HCT116 (cell line): ENCODE measurements around the gene THRB.

Experiments used
- CEBPB ChIP-seq: IDR thresholded peaks from 2 replicates; pipeline ENCODE4 v1.6.1; 2012; ENCODE audit warnings: low read depth
- EZH2 ChIP-seq: fragments of 200-600 bp; sonication (generic); IDR thresholded peaks from 2 replicates; pipeline ENCODE4 v1.6.1; 2017; ENCODE audit warnings: antibody characterized with exemption, mixed run types
- EZH2phosphoT487 ChIP-seq: fragments of 200-600 bp; IDR thresholded peaks from 2 replicates; pipeline ENCODE4 v1.6.1; 2018; ENCODE audit warnings: antibody characterized with exemption, borderline replicate concordance
- JUND ChIP-seq: IDR thresholded peaks from 2 replicates; pipeline ENCODE4 v1.6.1; 2012
- POLR2A ChIP-seq: IDR thresholded peaks from 2 replicates; pipeline ENCODE4 v1.7.0; 2011; ENCODE audit warnings: borderline replicate concordance; ENCODE audit not compliant: insufficient read depth, insufficient read length; ENCODE audit errors: extremely low read depth
- RAD21 ChIP-seq: IDR thresholded peaks from 2 replicates; pipeline ENCODE4 v1.6.1; 2012; ENCODE audit warnings: low read depth, mild to moderate bottlenecking
- SIN3A ChIP-seq: IDR thresholded peaks from 2 replicates; pipeline ENCODE4 v1.6.1; 2012; ENCODE audit warnings: low read depth
- SRF ChIP-seq: IDR thresholded peaks from 2 replicates; pipeline ENCODE4 v1.6.1; 2012; ENCODE audit warnings: low read depth
- YY1 ChIP-seq: IDR thresholded peaks from 2 replicates; pipeline ENCODE4 v1.6.1; 2011; ENCODE audit warnings: low read length, low read depth, moderate library complexity, mild to moderate bottlenecking; ENCODE audit not compliant: insufficient replicate concordance; ENCODE audit errors: extremely low read depth
- ZFX ChIP-seq: fragments of 450-650 bp; IDR thresholded peaks from 2 replicates; pipeline ENCODE4 v1.6.1; 2017
- ZNF274 ChIP-seq: fragments of 200-500 bp; sonication (Bioruptor generic); IDR thresholded peaks from 2 replicates; pipeline ENCODE4 v1.6.1; 2014; ENCODE audit warnings: mild to moderate bottlenecking, low read depth, low read length, inconsistent platforms
- TF ChIP-seq, protein P1 (sequence below), 3 experiments: fragments of 200-600 bp in 1 of 3; sonication (generic) in 1 of 3; IDR thresholded peaks in 2 of 3; conservative IDR thresholded peaks in 1 of 3; 2 replicates each; pipeline ENCODE4 v1.5.1; 2012 to 2017; ENCODE audit warnings: low read depth in 2 of 3, low read length in 2 of 3, antibody characterized with exemption in 1 of 3, borderline replicate concordance in 1 of 3, control low read depth in 1 of 3, mild to moderate bottlenecking in 1 of 3, mixed read lengths in 1 of 3, mixed run types in 1 of 3, moderate library complexity in 1 of 3; ENCODE audit not compliant: insufficient read depth in 1 of 3

DNA sequence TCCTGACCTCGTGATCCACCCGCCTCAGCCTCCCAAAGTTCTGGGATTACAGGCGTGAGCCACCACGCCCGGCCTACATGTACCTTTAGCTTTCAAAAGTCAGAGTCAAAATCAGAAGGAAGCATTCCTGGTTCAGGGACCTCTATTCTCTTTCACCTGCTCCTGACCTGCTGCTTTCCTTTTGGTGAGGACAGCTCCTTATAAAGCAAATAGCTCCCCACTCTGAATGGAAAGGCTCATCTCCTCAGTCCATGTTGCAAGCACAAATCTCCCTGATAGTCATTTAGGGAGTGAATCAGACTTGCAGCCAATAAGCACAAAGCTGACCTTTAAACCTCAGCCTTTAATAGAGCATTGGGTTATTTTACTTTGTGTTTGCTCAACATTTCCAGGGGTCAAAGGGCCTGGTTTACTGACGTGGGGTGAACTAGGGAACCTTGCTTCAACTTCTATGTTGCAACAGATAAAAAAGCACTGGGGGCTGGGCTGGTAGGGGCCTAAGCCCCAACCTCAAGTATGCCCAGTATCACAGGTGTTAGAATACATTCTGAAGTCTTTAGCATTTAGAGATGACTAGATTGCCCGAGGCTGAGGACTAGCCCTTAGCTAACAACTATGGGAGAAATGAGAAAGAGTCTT, 43.1 kb downstream of the THRB start:
- TF ChIP-seq SIN3A (no peak), RAD21 (no peak), JUND (no peak), ZFX (no peak), POLR2A (no peak), EZH2 (no peak), EZH2phosphoT487 (no peak), SRF (no peak), YY1 (no peak), CEBPB (no peak), ZNF274 (no peak)
- TF ChIP-seq, protein P1, sequence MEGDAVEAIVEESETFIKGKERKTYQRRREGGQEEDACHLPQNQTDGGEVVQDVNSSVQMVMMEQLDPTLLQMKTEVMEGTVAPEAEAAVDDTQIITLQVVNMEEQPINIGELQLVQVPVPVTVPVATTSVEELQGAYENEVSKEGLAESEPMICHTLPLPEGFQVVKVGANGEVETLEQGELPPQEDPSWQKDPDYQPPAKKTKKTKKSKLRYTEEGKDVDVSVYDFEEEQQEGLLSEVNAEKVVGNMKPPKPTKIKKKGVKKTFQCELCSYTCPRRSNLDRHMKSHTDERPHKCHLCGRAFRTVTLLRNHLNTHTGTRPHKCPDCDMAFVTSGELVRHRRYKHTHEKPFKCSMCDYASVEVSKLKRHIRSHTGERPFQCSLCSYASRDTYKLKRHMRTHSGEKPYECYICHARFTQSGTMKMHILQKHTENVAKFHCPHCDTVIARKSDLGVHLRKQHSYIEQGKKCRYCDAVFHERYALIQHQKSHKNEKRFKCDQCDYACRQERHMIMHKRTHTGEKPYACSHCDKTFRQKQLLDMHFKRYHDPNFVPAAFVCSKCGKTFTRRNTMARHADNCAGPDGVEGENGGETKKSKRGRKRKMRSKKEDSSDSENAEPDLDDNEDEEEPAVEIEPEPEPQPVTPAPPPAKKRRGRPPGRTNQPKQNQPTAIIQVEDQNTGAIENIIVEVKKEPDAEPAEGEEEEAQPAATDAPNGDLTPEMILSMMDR (IDR thresholded peaks at IDR 0.05 in 2 of 3, conservative IDR thresholded peaks at IDR 0.05 in 1 of 3; ENCODE audit: borderline replicate concordance in 1 of 3, insufficient read depth in 1 of 3, low read depth in 2 of 3, low read length in 2 of 3), result no peak
